ENCODE measurements around the gene UBXN4.
"Not testable (repeated sequence)": the region's sequence is repeated elsewhere in the genome, so short reads cannot be mapped to it uniquely, and the experiment has no call there.

The UBXN4 gene

GRCh38 chr2:135803278-135803677, 61.6 kb downstream of the UBXN4 start:
- no peak for DNase-seq (ENCODE audit: low read depth, low spot score)

GRCh38 chr2:135807874-135808273, 66.2 kb downstream of the UBXN4 start:
- not testable (repeated sequence) for DNase-seq (ENCODE audit: low read depth, low spot score)

- no peak for DNase-seq (ENCODE audit: low read depth, low spot score)
These were observed 71.4 kb downstream of the UBXN4 start for GRCh38 chr2:135812907-135813511.

GRCh38 chr2:135815269-135815668, 73.6 kb downstream of the UBXN4 start:
- no peak for DNase-seq (ENCODE audit: low read depth, low spot score)

GRCh38 chr2:135817466-135817865, 75.8 kb downstream of the UBXN4 start:
- DNase-seq (ENCODE audit: low read depth, low spot score) = no peak

- DNase-seq (ENCODE audit: low read depth, low spot score) = no peak
These were observed 76.3 kb downstream of the UBXN4 start for GRCh38 chr2:135817951-135818350.

- DNase-seq (ENCODE audit: low read depth, low spot score) = no peak
These were observed 77.4 kb downstream of the UBXN4 start for GRCh38 chr2:135818937-135819610.

GRCh38 chr2:135820003-135820618, 78.5 kb downstream of the UBXN4 start:
- DNase-seq (ENCODE audit: low read depth, low spot score) = no peak

GRCh38 chr2:135821190-135821589, 79.5 kb downstream of the UBXN4 start:
- no peak for DNase-seq (ENCODE audit: low read depth, low spot score)

GRCh38 chr2:135822855-135823254, 81.2 kb downstream of the UBXN4 start:
- DNase-seq (ENCODE audit: low read depth, low spot score) = no peak

GRCh38 chr2:135825131-135825530, 83.5 kb downstream of the UBXN4 start:
- DNase-seq (ENCODE audit: low read depth, low spot score) = no peak

- no peak for DNase-seq (ENCODE audit: low read depth, low spot score)
These were observed 84.0 kb downstream of the UBXN4 start for GRCh38 chr2:135825550-135826176.

GRCh38 chr2:135826544-135826943, 84.9 kb downstream of the UBXN4 start:
- no peak for DNase-seq (ENCODE audit: low read depth, low spot score)

GRCh38 chr2:135829378-135830135, 87.9 kb downstream of the UBXN4 start:
- no peak for DNase-seq (ENCODE audit: low read depth, low spot score)

GRCh38 chr2:135831180-135831812, 89.6 kb downstream of the UBXN4 start:
- DNase-seq (ENCODE audit: low read depth, low spot score) = no peak

- DNase-seq (ENCODE audit: low read depth, low spot score) = no peak
These were observed 91.2 kb downstream of the UBXN4 start for GRCh38 chr2:135832891-135833290.
